ENCODE data around the gene OSBP2. TPM values are rescaled to one million over a fixed set of nuclear protein-coding genes. Genes with fewer than 3 reads are reported as not detected.

Gene OSBP2
- total RNA-seq, 2 donors from 2014 or later, result 6.8 to 11.1 TPM

GRCh38 chr22:30932661-30933060 is 238.0 kb downstream of the OSBP2 start:
- no peak overlapping the region for H3K27ac Mint-ChIP-seq
- peaks cover 82% of the 10 kb centered on the region for H3K36me3 Mint-ChIP-seq (ENCODE audit: low read depth)
- no peak overlapping the region for H3K4me3 Mint-ChIP-seq
- no peaks in the 10 kb centered on the region for H3K4me1 Mint-ChIP-seq
- no peaks in the 10 kb centered on the region for H3K9me3 ChIP-seq (ENCODE audit: control insufficient read depth, low read length)
- no peaks in the 10 kb centered on the region for H3K4me1 ChIP-seq (ENCODE audit: control insufficient read depth, insufficient read depth, low read length)
- H3K27me3 ChIP-seq (ENCODE audit: control insufficient read depth, insufficient read depth, low read length, poor library complexity, severe bottlenecking), result no peaks in the 10 kb centered on the region
- no peak for TF ChIP-seq CTCF (conservative IDR thresholded peaks at IDR 0.05)
- no peaks in the 10 kb centered on the region for H3K27me3 Mint-ChIP-seq (ENCODE audit: insufficient read depth)
- peaks cover 94% of the 10 kb centered on the region for H3K36me3 ChIP-seq (ENCODE audit: control insufficient read depth, insufficient read depth, low read length)
- no peak overlapping the region for H3K9ac ChIP-seq (ENCODE audit: extremely low read depth, low read length, poor library complexity, severe bottlenecking)
- DNase-seq, result no peak
- no peaks in the 10 kb centered on the region for H3K9me3 Mint-ChIP-seq
- no peak overlapping the region for H3K4me3 ChIP-seq (ENCODE audit: low read length)
- H3K27ac ChIP-seq (ENCODE audit: low read depth, low read length), result no peak overlapping the region
- WGBS, 2 experiments (ENCODE audit: insufficient coverage in 1 of 2, insufficient read length in 1 of 2), result 95 to 98% methylated on average over 11 to 16 of the region's 16 CpGs

GRCh38 chr22:30933457-30933856 is 238.8 kb downstream of the OSBP2 start:
- Mint-ChIP-seq H3K4me3 (no peak overlapping the region), H3K36me3 (ENCODE audit: low read depth) (peaks cover 81% of the 10 kb centered on the region), H3K27ac (no peak overlapping the region), H3K4me1 (no peaks in the 10 kb centered on the region), H3K27me3 (ENCODE audit: insufficient read depth) (no peaks in the 10 kb centered on the region), H3K9me3 (no peaks in the 10 kb centered on the region)
- peaks cover 94% of the 10 kb centered on the region for H3K36me3 ChIP-seq (ENCODE audit: control insufficient read depth, insufficient read depth, low read length)
- 95 to 100% methylated on average over 3 to 7 of the region's 7 CpGs for WGBS, 2 experiments (ENCODE audit: insufficient coverage in 1 of 2, insufficient read length in 1 of 2)
- H3K27ac ChIP-seq (ENCODE audit: low read depth, low read length), result no peak overlapping the region
- no peak overlapping the region for H3K9ac ChIP-seq (ENCODE audit: extremely low read depth, low read length, poor library complexity, severe bottlenecking)
- no peaks in the 10 kb centered on the region for H3K27me3 ChIP-seq (ENCODE audit: control insufficient read depth, insufficient read depth, low read length, poor library complexity, severe bottlenecking)
- no peaks in the 10 kb centered on the region for H3K4me1 ChIP-seq (ENCODE audit: control insufficient read depth, insufficient read depth, low read length)
- TF ChIP-seq CTCF (conservative IDR thresholded peaks at IDR 0.05), result no peak
- no peak overlapping the region for H3K4me3 ChIP-seq (ENCODE audit: low read length)
- no peaks in the 10 kb centered on the region for H3K9me3 ChIP-seq (ENCODE audit: control insufficient read depth, low read length)
- no peak for DNase-seq

- Histone ChIP-seq H3K9me3 (ENCODE audit: control insufficient read depth, low read length) (no peaks in the 10 kb centered on the region), H3K4me3 (ENCODE audit: low read length) (no peak overlapping the region), H3K36me3 (ENCODE audit: control insufficient read depth, insufficient read depth, low read length) (peaks cover 94% of the 10 kb centered on the region), H3K4me1 (ENCODE audit: control insufficient read depth, insufficient read depth, low read length) (no peaks in the 10 kb centered on the region), H3K27ac (ENCODE audit: low read depth, low read length) (no peak overlapping the region), H3K27me3 (ENCODE audit: control insufficient read depth, insufficient read depth, low read length, poor library complexity, severe bottlenecking) (no peaks in the 10 kb centered on the region), H3K9ac (ENCODE audit: extremely low read depth, low read length, poor library complexity, severe bottlenecking) (no peak overlapping the region)
- peaks cover 80% of the 10 kb centered on the region for H3K36me3 Mint-ChIP-seq (ENCODE audit: low read depth)
- no peak overlapping the region for H3K27ac Mint-ChIP-seq
- no peak for TF ChIP-seq CTCF (conservative IDR thresholded peaks at IDR 0.05)
- H3K4me1 Mint-ChIP-seq, result no peaks in the 10 kb centered on the region
- H3K27me3 Mint-ChIP-seq (ENCODE audit: insufficient read depth), result no peaks in the 10 kb centered on the region
- no peak for DNase-seq
- H3K9me3 Mint-ChIP-seq, result no peaks in the 10 kb centered on the region
- 89 to 96% methylated on average over 3 to 8 of the region's 8 CpGs for WGBS, 2 experiments (ENCODE audit: insufficient coverage in 1 of 2, insufficient read length in 1 of 2)
- no peak overlapping the region for H3K4me3 Mint-ChIP-seq
These were observed 239.4 kb downstream of the OSBP2 start for GRCh38 chr22:30934053-30934452.
